Measurements from ENCODE around the gene PCDH15. TPM values are rescaled to one million over a fixed set of nuclear protein-coding genes. Genes with fewer than 3 reads are reported as not detected.

Gene PCDH15
- total RNA-seq, 1 donor from 2014 or later, result not detected

- TF ChIP-seq EZH2 (IDR thresholded peaks at IDR 0.05; ENCODE audit: insufficient read depth, low read length), result no peak
- TF ChIP-seq CTCF (IDR thresholded peaks at IDR 0.05; ENCODE audit: insufficient read depth, low read depth, low read length), result no peak
- H2AFZ ChIP-seq (ENCODE audit: low read depth, low read length), result no peak overlapping the region
- no peaks in the 10 kb centered on the region for H3K4me1 ChIP-seq (ENCODE audit: insufficient read depth, low read length)
- H3K27ac Mint-ChIP-seq (ENCODE audit: unreplicated experiment), result no peak overlapping the region
- no peak for FAIRE-seq
- H3K27me3 Mint-ChIP-seq (ENCODE audit: low read depth, unreplicated experiment), result no peaks in the 10 kb centered on the region
- no peak overlapping the region for H3K4me2 ChIP-seq (ENCODE audit: low read length)
- peaks cover 14% of the 10 kb centered on the region for H3K9me3 Mint-ChIP-seq (ENCODE audit: unreplicated experiment)
- no peak overlapping the region for H3K4me3 ChIP-seq (ENCODE audit: insufficient read depth, low read depth, low read length)
- H4K20me1 ChIP-seq (ENCODE audit: insufficient read depth, low read length), result no peaks in the 10 kb centered on the region
- no peak overlapping the region for H3K9ac ChIP-seq (ENCODE audit: low read length)
- H3K4me1 Mint-ChIP-seq (ENCODE audit: low read depth, unreplicated experiment), result no peaks in the 10 kb centered on the region
- no peaks in the 10 kb centered on the region for H3K27me3 ChIP-seq (ENCODE audit: insufficient read depth, low read length)
- H3K4me3 Mint-ChIP-seq (ENCODE audit: unreplicated experiment), result no peak overlapping the region
- DNase-seq (ENCODE audit: low read depth), result no peak
- no peaks in the 10 kb centered on the region for H3K36me3 ChIP-seq (ENCODE audit: insufficient read depth, low read length)
- H3K27ac ChIP-seq (ENCODE audit: low read depth, low read length), result no peak overlapping the region
- no peaks in the 10 kb centered on the region for H3K79me2 ChIP-seq (ENCODE audit: insufficient read depth, low read length)
- no peaks in the 10 kb centered on the region for H3K36me3 Mint-ChIP-seq (ENCODE audit: low read depth, unreplicated experiment)
- peaks cover 3% of the 10 kb centered on the region for H3K9me3 ChIP-seq (ENCODE audit: insufficient read depth, low read depth, low read length)
Observed at GRCh38 chr10:54342058-54342457, 459.0 kb downstream of the PCDH15 start.

- no peak overlapping the region for H2AFZ ChIP-seq (ENCODE audit: low read depth, low read length)
- peaks cover 5% of the 10 kb centered on the region for H3K9me3 Mint-ChIP-seq (ENCODE audit: unreplicated experiment)
- no peak for FAIRE-seq
- no peaks in the 10 kb centered on the region for H3K4me1 ChIP-seq (ENCODE audit: insufficient read depth, low read length)
- no peaks in the 10 kb centered on the region for H3K79me2 ChIP-seq (ENCODE audit: insufficient read depth, low read length)
- no peak for TF ChIP-seq EZH2 (IDR thresholded peaks at IDR 0.05; ENCODE audit: insufficient read depth, low read length)
- no peak for TF ChIP-seq CTCF (IDR thresholded peaks at IDR 0.05; ENCODE audit: insufficient read depth, low read depth, low read length)
- H3K27ac ChIP-seq (ENCODE audit: low read depth, low read length), result no peak overlapping the region
- H3K4me3 Mint-ChIP-seq (ENCODE audit: unreplicated experiment), result no peak overlapping the region
- H3K4me1 Mint-ChIP-seq (ENCODE audit: low read depth, unreplicated experiment), result no peaks in the 10 kb centered on the region
- no peaks in the 10 kb centered on the region for H3K27me3 Mint-ChIP-seq (ENCODE audit: low read depth, unreplicated experiment)
- no peaks in the 10 kb centered on the region for H3K27me3 ChIP-seq (ENCODE audit: insufficient read depth, low read length)
- no peak for DNase-seq (ENCODE audit: low read depth)
- no peak overlapping the region for H3K27ac Mint-ChIP-seq (ENCODE audit: unreplicated experiment)
- H3K36me3 ChIP-seq (ENCODE audit: insufficient read depth, low read length), result no peaks in the 10 kb centered on the region
- H4K20me1 ChIP-seq (ENCODE audit: insufficient read depth, low read length), result no peaks in the 10 kb centered on the region
- no peaks in the 10 kb centered on the region for H3K9me3 ChIP-seq (ENCODE audit: insufficient read depth, low read depth, low read length)
- H3K4me3 ChIP-seq (ENCODE audit: insufficient read depth, low read depth, low read length), result no peak overlapping the region
- H3K9ac ChIP-seq (ENCODE audit: low read length), result no peak overlapping the region
- H3K36me3 Mint-ChIP-seq (ENCODE audit: low read depth, unreplicated experiment), result no peaks in the 10 kb centered on the region
- no peak overlapping the region for H3K4me2 ChIP-seq (ENCODE audit: low read length)
Observed at GRCh38 chr10:54335296-54335695, 465.7 kb downstream of the PCDH15 start.

- Histone ChIP-seq H3K4me1 (ENCODE audit: insufficient read depth, low read length) (no peaks in the 10 kb centered on the region), H3K79me2 (ENCODE audit: insufficient read depth, low read length) (no peaks in the 10 kb centered on the region), H3K27me3 (ENCODE audit: insufficient read depth, low read length) (no peaks in the 10 kb centered on the region), H3K9me3 (ENCODE audit: insufficient read depth, low read depth, low read length) (no peaks in the 10 kb centered on the region), H4K20me1 (ENCODE audit: insufficient read depth, low read length) (no peaks in the 10 kb centered on the region), H3K9ac (ENCODE audit: low read length) (no peak overlapping the region), H3K4me2 (ENCODE audit: low read length) (no peak overlapping the region), H3K36me3 (ENCODE audit: insufficient read depth, low read length) (no peaks in the 10 kb centered on the region), H2AFZ (ENCODE audit: low read depth, low read length) (no peak overlapping the region), H3K27ac (ENCODE audit: low read depth, low read length) (no peak overlapping the region), H3K4me3 (ENCODE audit: insufficient read depth, low read depth, low read length) (no peak overlapping the region)
- Mint-ChIP-seq H3K4me3 (ENCODE audit: unreplicated experiment) (no peak overlapping the region), H3K4me1 (ENCODE audit: low read depth, unreplicated experiment) (no peaks in the 10 kb centered on the region), H3K27me3 (ENCODE audit: low read depth, unreplicated experiment) (no peaks in the 10 kb centered on the region), H3K9me3 (ENCODE audit: unreplicated experiment) (no peaks in the 10 kb centered on the region), H3K27ac (ENCODE audit: unreplicated experiment) (no peak overlapping the region), H3K36me3 (ENCODE audit: low read depth, unreplicated experiment) (no peaks in the 10 kb centered on the region)
- no peak for TF ChIP-seq CTCF (IDR thresholded peaks at IDR 0.05; ENCODE audit: insufficient read depth, low read depth, low read length)
- no peak for TF ChIP-seq EZH2 (IDR thresholded peaks at IDR 0.05; ENCODE audit: insufficient read depth, low read length)
- no peak for DNase-seq (ENCODE audit: low read depth)
- FAIRE-seq, result no peak
Observed at GRCh38 chr10:54319341-54319740, 481.7 kb downstream of the PCDH15 start.
